ENCODE results near the gene KCNQ1OT1.

KCNQ1OT1 gene

GRCh38 chr11:2687223-2687530 is 12.6 kb downstream of the KCNQ1OT1 start:
- no peak for DNase-seq (ENCODE audit: low read depth)

GRCh38 chr11:2686360-2687222 is 13.2 kb downstream of the KCNQ1OT1 start:
- no peak for DNase-seq (ENCODE audit: low read depth)

- DNase-seq (ENCODE audit: low read depth): no peak
These were observed 14.0 kb downstream of the KCNQ1OT1 start for GRCh38 chr11:2685566-2686359.

- no peak for DNase-seq (ENCODE audit: low read depth)
These were observed 14.7 kb downstream of the KCNQ1OT1 start for GRCh38 chr11:2685051-2685450.

- DNase-seq (ENCODE audit: low read depth): no peak
These were observed 15.2 kb downstream of the KCNQ1OT1 start for GRCh38 chr11:2684581-2684980.

- DNase-seq (ENCODE audit: low read depth): no peak
These were observed 16.0 kb downstream of the KCNQ1OT1 start for GRCh38 chr11:2683806-2684205.

- no peak for DNase-seq (ENCODE audit: low read depth)
These were observed 18.2 kb downstream of the KCNQ1OT1 start for GRCh38 chr11:2681408-2682145.

- no peak for DNase-seq (ENCODE audit: low read depth)
These were observed 20.6 kb downstream of the KCNQ1OT1 start for GRCh38 chr11:2679011-2679676.

GRCh38 chr11:2678396-2678795 is 21.4 kb downstream of the KCNQ1OT1 start:
- DNase-seq (ENCODE audit: low read depth): no peak

- DNase-seq (ENCODE audit: low read depth): no peak
These were observed 22.7 kb downstream of the KCNQ1OT1 start for GRCh38 chr11:2677127-2677526.

GRCh38 chr11:2675540-2675939 is 24.3 kb downstream of the KCNQ1OT1 start:
- DNase-seq (ENCODE audit: low read depth): no peak

- DNase-seq (ENCODE audit: low read depth): no peak
These were observed 25.1 kb downstream of the KCNQ1OT1 start for GRCh38 chr11:2674658-2675131.

GRCh38 chr11:2673871-2674471 is 25.8 kb downstream of the KCNQ1OT1 start:
- DNase-seq (ENCODE audit: low read depth): no peak

GRCh38 chr11:2673250-2673610 is 26.6 kb downstream of the KCNQ1OT1 start:
- no peak for DNase-seq (ENCODE audit: low read depth)

- DNase-seq (ENCODE audit: low read depth): no peak
These were observed 27.1 kb downstream of the KCNQ1OT1 start for GRCh38 chr11:2672553-2673249.

GRCh38 chr11:2671748-2672147 is 28.0 kb downstream of the KCNQ1OT1 start:
- DNase-seq (ENCODE audit: low read depth): no peak

- DNase-seq (ENCODE audit: low read depth): no peak
These were observed 29.2 kb downstream of the KCNQ1OT1 start for GRCh38 chr11:2670541-2671100.

- no peak for DNase-seq (ENCODE audit: low read depth)
These were observed 29.9 kb downstream of the KCNQ1OT1 start for GRCh38 chr11:2669634-2670469.

- no peak for DNase-seq (ENCODE audit: low read depth)
These were observed 30.9 kb downstream of the KCNQ1OT1 start for GRCh38 chr11:2668876-2669275.

- no peak for DNase-seq (ENCODE audit: low read depth)
These were observed 31.9 kb downstream of the KCNQ1OT1 start for GRCh38 chr11:2667940-2668339.

All from EH (cell line).